NCI-H2227 treated with DMSO at 0.1 percent for 48 hours (cell line): ENCODE results near the gene SHOX.
"Not testable (repeated sequence)": the region's sequence is repeated elsewhere in the genome, so short reads cannot be mapped to it uniquely, and the experiment has no call there.

ENCODE experiments used
- DNase-seq: peaks from one replicate; lab custom pipeline; 2025; lab: John Stamatoyannopoulos, UW

Gene SHOX

GRCh38 chrX:630612-631496, at the start of gene SHOX:
Gene SHOX, plus strand, starts transcription at chrX:630791. Its CDS starts 107 bp downstream, at chrX:630898.
- no peak for DNase-seq

GRCh38 chrX:581066-581465, 49.5 kb upstream of the SHOX start:
- DNase-seq, result no peak

- no peak for DNase-seq
Measured at GRCh38 chrX:581720-582298, 48.8 kb upstream of the SHOX start.

- DNase-seq, result no peak
Measured at GRCh38 chrX:584572-584971, 46.0 kb upstream of the SHOX start.

- no peak for DNase-seq
Measured at GRCh38 chrX:585115-585808, 45.3 kb upstream of the SHOX start.

- DNase-seq, result no peak
Measured at GRCh38 chrX:586351-586750, 44.2 kb upstream of the SHOX start.

- not testable (repeated sequence) for DNase-seq
Measured at GRCh38 chrX:589261-589660, 41.3 kb upstream of the SHOX start.

GRCh38 chrX:590693-591404, 39.7 kb upstream of the SHOX start:
- DNase-seq, result no peak

- no peak for DNase-seq
Measured at GRCh38 chrX:599837-600715, 30.5 kb upstream of the SHOX start.

GRCh38 chrX:603029-603428, 27.6 kb upstream of the SHOX start:
- not testable (repeated sequence) for DNase-seq

- not testable (repeated sequence) for DNase-seq
Measured at GRCh38 chrX:604616-605015, 26.0 kb upstream of the SHOX start.

- not testable (repeated sequence) for DNase-seq
Measured at GRCh38 chrX:608088-608487, 22.5 kb upstream of the SHOX start.

- DNase-seq, result no peak
Measured at GRCh38 chrX:614136-614535, 16.5 kb upstream of the SHOX start.

GRCh38 chrX:617401-617800, 13.2 kb upstream of the SHOX start:
- DNase-seq, result no peak

- no peak for DNase-seq
Measured at GRCh38 chrX:617891-618290, 12.7 kb upstream of the SHOX start.

GRCh38 chrX:618304-618703, 12.3 kb upstream of the SHOX start:
- DNase-seq, result not testable (repeated sequence)

GRCh38 chrX:618761-619450, 11.7 kb upstream of the SHOX start:
- DNase-seq, result no peak

- no peak for DNase-seq
Measured at GRCh38 chrX:619451-619811, 11.2 kb upstream of the SHOX start.

GRCh38 chrX:619812-620531, 10.6 kb upstream of the SHOX start:
- DNase-seq, result no peak
